NCI-H526 treated with DMSO at 0.1 percent for 48 hours (cell line): ENCODE results near the gene ADD2.
"Not testable (repeated sequence)": the region's sequence is repeated elsewhere in the genome, so short reads cannot be mapped to it uniquely, and the experiment has no call there.

Source experiments
- DNase-seq: peaks from one replicate; lab custom pipeline; 2025; lab: John Stamatoyannopoulos, UW

Gene ADD2

DNA sequence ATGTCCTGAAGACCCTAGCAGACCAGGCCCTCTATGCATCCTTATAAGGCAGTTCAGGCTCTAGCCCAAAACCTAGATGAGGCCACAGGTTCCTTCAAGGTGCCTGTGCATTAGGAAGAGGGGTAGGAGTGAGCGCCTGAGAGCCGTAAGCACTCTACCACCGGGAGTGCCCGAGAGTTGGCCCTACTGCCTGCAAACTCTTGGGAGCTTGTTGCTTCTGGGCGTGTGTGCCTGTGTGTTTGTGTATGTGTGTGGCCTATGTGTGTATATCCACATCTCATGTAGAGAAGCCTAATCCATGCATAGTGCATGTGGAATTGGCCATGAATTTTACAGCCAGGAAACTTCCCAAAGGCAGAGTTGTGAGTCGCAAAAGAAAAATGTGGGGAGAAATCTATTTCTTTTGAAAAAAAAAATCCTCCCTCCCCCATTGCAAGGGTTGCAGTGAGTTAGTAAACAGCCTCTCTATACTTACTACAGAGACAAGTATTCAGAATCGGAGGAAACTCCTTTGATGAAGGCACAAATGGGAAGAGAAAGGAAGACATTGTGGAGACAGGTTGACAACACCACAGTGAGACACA lies 96.8 kb downstream of the ADD2 start:
- no peak for DNase-seq

DNA sequence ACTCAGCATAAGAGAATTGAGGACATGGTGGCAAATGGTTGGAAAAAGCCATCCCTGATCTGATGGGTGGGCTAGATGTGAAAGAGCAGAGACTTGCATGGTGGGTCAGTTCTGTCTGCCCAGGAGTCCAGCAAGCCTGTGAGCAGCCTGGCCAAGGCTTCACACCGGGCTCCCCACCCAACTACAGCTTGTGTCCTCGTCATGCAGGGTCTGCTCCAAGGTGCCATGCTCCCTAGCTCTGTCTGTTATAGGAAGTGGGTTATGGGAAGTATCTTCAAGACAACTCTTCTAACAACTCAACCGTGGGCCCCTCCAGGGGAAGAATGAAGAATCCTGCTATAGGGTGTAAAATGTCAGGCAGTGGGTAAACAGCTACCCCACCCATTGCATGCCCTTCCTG lies 97.4 kb downstream of the ADD2 start:
- no peak for DNase-seq

DNA sequence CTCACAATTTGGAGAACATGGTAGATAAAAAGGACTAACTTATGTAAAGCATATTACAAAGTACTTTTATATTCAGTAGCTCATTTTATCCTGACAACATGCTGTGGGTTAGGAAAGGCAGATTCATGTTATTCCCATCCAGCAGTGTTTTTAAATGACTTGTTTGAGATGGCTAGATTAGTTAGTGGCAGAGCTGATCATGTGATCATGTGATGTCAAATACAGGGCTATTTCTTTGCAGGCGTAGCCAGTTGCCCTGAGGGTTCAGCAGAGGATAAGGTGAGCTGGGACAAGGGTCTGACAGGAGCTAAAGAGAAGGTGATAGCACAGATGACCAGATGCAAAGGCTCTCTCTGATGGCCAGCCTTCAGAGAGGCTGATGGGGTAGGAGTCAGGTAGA lies 97.8 kb downstream of the ADD2 start:
- no peak for DNase-seq

DNA sequence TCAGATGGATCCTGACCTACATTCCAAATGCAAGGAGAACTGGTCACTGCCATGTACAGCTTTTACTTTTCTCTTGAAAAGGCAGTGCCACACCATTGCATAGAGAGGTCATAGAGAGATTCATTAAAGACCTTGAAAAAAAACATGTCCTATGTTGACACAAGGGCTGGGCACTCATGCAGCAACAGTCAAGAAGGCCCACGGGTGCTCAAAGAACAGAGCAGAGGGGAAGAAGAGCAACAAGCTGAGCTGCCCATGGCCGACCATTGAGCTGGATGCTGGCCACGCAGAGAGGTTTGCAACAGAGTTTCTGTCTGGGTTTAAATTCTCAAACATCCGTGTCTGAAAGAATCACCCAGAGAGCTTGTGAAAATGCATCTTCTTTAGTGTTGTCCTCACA lies 99.1 kb downstream of the ADD2 start:
- DNase-seq, result no peak

DNA sequence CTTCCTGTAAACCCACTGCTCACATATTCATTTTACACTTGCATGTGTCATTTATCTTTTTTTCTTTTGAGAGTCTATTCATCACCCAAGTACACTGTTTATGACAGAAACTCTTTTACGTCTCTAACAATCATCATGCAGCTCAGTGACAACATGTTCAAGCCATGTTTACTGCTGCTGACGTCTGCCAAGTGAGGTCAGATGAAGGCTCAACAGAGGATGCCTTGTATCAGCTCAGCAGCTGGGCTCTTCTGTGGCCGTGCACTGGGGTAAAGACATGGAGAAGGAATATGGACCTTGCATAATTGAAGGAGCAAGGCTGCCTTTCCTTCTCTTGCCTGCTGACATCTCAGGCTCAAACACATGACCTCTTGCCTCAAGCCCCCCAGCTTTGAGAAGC lies 99.6 kb downstream of the ADD2 start:
- no peak for DNase-seq

DNA sequence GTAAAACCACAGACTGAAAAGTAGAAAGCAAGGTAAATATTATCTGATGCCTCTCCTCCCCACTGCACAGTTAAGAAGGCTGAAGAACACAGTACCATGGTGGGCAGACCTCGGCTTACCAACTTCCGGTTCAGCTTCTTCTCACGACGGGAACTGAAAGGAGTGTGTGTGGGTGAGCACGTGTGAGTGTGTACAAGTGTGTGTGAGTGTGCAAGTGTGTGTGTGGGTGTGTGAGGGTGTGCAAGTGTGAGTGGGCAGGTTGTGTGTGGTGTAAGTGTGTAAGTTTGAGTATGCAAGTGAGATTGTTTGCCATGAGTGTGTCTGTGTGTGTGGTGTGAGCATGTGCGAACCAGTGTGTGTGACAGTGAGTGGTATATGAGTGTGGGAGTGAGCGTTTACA lies 103.5 kb downstream of the ADD2 start:
- no peak for DNase-seq

DNA sequence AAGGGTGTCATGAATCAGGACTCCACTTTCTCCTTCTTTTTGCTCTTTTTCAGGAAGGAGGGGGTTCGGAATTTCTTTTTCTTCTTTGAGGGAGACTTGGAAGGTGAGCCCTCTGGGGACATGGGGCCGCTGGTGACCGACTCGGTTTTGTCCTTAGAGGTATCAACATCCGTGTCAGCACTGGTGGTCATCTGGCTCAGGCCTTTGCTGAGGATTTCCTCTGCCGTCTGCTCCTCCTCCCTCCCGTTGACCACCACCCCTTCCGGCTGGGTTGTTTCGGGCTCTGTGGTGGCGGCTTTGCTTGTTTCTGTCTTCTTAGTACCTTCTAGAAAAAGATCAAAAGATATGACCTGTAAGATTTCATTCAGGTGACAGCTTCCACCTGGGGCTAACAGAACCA lies 104.6 kb downstream of the ADD2 start:
- no peak for DNase-seq

DNA sequence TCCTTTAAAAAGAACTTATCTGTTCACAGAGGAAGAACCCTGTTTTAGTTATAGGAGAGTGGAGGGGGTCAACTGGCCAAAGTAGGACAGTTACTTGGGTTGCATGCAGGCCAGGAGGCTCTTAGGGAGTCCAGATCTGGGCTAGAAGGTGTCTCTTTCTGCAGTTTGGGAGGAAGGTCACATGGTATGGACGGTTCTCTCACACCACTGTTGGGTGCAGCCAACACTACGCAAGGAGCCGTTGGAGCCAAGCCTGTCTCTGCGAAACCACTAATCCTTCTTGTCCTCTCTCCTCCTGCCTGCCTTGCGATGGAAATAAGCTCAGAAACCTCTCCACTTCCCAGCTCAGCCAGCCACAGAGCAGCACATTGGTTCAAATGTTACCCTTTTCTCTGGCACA lies 108.4 kb downstream of the ADD2 start:
- no peak for DNase-seq

DNA sequence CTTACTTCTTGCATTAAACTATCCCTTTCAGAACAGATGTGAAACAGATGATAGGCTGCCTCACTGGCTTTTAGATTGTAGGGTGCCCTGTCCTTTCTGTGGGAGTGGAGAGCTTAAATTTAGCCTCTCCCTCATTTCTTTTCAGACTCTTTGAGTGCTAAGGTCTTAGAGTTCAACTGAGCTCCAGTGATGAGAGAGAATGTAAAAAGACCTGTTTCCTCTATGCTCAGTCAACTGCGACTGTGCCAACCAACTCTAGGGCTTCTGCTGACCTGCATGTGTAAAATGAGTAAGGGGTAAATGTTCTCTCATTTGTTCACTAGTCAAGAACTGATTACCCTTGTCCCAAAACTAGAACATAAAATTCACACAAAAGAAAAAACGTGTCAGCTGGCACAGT lies 109.5 kb downstream of the ADD2 start:
- no peak for DNase-seq

DNA sequence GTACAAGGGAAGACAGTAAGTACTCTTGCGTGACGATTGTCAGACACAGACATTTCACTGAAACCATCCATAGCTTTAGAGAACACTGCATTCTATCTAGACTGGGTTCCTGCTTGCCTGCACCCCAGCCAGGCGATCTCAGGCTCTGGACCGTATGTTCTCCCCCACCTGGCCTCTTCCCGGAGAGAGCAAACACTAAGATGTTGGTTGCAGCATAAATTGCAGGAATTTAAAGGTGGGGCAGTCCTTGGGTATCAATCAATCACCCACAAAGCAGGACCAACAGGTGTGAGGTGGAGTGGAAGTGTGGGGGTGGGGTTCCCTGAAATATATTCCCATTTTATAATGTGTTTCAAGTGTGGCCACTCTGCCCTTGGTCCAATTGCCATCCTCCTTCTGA lies 110.8 kb downstream of the ADD2 start:
- no peak for DNase-seq

DNA sequence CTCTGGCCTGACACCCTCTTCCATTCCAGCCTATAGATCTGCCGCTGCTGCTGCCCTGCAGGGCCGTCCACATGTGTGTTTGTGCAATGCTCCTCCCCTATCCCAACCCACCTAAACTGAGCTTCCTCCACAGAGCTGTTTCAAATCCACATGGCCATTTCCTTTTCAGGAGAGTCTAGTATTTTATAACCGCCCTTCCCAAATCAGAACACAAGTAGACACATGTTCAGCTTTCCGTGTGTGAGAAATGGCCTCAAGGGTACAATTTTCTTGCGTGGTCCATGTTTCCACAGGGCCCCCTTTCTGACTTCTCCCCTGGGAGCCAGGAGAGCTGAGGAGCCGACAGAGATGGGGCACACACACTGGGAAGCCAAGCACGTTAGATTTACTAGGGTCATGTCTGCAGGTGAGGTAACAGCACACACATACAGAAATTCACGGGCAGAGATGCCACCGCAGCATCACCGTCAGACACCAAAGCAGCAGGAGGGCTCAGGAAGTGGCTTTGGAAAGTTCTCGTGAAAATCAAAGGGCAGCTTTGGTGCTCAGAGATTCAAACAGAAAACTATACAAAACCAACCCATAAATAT lies 111.5 kb downstream of the ADD2 start:
- no peak for DNase-seq

DNA sequence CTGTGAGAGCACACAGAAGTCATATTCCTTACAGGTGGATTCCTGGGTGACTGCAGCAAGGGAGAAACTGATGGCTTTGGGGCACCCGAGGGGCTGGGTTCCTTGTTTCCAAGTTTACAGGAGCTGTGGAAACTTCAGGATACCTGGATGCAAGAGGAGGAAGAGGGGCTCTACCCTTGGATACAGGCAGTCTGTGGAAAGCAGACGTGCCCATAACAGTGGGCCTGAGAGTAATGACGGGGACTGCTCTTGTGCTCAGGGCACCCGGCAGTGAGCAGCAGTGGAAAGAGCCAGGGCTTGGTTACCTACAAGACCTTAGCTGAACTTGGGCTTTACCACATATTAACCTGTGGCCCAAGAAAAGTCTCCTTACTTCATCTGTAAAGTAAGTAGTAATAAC lies 112.2 kb downstream of the ADD2 start:
- DNase-seq, result no peak

DNA sequence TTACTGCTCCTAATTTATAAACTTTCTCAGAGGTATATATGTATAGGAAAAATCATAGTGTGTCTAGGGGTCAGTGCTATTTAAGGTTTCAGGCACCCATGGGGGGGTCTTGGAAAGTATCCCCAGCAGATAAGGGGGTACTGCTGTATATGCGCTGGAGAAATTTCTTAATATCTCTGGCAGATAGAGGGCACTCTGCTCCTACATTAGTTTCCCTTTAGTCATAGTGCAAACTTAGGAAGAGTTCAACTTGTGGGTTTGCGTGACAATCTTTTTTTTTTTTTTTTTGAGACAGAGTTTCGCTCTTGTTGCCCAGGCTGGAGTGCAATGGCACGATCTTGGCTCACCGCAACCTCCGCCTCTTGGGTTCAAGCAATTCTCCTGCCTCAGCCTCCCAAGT lies 112.8 kb downstream of the ADD2 start:
- DNase-seq, result not testable (repeated sequence)

DNA sequence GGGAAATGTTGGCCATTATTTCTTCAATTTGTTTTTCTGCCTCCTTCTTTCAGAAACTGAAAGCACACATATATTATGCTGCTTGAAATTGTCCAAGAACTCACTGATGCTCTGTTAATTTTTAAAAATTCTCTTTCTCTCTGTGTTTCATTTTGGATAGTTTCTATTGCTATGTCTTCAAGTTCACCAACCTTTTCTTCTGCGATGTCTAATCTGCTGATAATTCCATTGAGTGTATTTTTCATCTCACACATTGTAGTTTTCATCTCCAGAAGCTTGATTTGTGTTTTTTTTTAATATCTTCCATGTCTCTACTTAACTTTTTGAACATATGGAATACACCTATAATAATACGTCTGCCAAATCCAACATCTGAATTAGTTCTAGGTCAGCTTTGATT lies 116.3 kb downstream of the ADD2 start:
- DNase-seq, result no peak

DNA sequence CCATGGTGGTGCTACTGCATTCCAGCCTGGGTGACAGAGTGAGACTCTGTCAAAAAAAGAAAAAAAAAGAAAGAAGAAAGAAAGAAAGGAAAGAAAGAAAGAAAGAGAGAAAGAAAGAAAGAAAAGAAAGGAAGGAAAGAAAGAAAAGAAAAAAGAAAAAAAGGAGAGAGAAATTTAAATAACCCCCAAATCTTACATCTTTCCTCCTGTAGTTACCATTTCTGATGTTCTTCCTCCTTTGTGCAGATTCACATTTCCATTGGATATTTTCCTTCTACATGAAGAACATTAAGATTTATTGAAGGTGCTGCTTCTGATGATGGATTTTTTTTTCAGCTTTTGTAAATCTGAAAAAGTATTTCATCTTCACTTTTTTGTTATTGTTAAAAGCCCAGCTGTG lies 117.0 kb downstream of the ADD2 start:
- DNase-seq, result no peak

DNA sequence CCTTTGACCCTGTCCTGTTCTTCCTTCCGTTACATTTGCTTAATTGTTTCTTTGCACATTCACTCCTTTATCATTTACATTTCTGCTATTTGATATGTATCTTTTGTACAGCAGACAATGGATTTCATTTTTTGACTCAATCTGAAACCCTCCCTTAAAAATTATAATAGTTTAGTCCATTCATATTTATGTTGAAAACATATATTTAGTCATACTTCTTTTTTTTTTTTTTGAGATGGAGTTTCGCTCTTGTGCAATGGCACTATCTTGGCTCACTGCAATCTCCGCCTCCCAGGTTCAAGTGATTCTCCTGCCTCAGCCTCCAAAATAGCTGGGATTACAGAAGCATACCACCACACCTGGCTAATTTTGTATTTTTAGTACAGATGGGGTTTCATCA lies 119.0 kb downstream of the ADD2 start:
- no peak for DNase-seq

DNA sequence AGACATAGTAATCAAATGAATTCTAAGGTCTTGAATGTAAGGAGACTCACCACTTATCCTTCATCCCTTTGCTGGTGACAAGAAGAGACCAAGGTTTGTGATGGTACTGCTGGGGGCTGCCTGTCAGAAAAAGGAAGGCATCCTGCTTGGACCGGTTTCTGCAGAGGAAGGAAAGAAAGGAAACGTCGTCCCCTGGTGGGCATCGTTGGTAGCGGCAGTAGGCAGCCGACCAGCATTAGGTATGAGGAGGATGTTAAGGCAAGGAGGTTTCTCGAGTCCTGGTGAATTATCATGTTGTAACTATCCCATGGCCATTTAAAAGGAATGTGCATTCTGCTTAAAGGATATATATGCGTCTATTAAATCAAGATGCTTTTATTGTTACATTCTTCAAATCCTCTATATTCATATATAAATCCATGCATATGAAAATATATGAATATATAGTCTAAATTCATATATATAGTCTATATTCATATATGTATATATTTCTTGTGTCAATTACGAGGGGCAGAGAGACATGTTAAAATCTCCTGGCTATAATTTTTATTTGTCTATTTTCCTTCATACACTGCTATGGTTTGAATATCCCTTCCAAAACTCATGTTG lies 120.0 kb downstream of the ADD2 start:
- peak; percentile 36 for DNase-seq

DNA sequence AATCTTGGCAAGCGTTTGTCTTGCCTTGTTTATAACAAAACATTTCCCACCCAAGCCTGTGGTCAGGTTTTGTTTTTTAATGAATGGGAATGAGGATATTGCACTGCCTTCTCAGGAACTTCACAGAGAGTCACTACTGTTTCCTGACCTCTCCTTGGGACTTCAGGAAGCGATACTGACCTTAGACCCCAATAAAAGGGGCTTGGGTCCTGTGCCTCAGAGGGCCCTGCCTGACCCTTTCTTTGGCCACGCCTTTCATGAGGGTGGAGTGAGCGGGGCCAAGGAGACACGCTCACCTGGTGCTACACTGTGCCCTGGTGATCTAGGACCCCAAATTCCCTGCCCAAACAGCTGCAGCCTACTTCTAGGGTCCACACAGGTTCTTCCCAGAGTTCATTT lies 121.6 kb downstream of the ADD2 start:
- DNase-seq, result no peak

DNA sequence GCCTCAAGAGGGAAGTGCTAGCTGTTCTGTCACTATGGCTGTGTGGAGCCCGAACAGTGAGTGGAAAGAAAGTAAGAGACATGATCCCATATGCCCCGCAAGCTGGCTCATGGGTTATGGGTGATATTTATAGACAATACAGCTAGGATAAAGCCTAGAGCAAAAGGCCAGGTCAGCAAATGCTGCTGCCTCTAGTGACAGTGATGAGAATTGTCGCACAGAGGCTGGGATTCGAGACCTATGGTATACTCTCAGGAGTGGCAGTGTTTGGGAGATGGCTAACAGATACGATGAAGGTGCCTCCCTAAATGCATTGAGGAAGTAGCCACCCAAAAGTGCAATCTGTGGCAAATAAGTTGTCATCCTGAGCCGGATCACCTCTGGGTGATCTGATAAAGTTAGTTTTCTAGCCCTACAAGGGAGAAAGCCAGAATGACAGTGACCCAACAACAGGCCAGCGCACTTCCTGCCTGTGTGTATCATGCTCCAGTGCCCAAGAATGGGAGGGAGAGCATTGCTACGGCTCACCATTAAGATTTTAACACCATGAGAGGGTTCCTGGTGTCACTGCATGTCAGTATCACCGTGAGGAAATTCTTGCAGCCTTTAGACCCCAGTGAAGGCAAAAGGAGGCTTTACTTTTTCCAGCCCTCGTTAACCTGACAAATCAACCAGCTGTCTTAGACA lies 122.1 kb downstream of the ADD2 start:
- no peak for DNase-seq

DNA sequence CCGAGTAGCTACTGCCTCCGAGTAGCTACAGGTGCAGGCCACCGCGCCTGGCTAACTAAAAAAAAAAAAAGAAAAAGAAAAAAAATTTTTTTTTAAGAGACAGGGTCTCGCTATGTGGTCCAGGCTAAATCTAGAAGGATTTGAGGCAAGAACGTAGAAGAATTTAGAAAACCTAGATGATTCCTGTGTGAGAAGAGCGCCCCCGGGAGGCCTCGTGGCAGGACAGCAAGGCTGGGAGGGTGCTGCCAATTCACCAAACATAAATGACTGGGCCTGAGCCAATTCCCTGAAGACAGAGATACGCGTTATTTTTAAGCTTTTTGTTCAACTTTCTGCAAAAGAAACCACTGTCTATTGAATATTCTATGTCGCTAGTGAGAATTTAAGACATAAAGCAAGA lies 124.3 kb downstream of the ADD2 start:
- peak; percentile 12 for DNase-seq

DNA sequence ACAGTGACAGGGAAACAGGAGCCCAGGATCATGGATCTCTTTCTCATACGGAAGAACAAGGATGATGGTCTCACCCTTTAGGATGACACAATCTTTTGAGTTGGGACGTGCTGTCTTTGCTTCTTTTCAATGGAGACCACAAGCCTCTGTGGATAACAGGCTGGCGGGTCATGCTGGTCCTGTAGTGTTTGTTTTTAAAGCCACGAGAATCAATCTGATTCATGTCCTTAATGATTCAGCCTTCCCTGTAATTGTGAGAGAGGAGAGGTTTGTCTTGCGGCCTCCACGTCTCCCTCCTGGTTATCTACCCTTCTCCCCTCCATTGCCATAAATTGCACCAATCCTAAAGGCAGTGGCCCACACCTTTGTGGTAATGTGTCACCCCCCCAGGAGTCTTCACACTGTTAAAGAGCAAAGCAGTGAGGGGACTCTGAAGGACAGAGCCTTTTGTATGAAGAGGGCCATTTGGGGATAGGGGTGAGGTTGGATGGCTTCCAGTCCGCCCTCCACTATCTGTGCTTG lies 126.7 kb downstream of the ADD2 start:
- no peak for DNase-seq

DNA sequence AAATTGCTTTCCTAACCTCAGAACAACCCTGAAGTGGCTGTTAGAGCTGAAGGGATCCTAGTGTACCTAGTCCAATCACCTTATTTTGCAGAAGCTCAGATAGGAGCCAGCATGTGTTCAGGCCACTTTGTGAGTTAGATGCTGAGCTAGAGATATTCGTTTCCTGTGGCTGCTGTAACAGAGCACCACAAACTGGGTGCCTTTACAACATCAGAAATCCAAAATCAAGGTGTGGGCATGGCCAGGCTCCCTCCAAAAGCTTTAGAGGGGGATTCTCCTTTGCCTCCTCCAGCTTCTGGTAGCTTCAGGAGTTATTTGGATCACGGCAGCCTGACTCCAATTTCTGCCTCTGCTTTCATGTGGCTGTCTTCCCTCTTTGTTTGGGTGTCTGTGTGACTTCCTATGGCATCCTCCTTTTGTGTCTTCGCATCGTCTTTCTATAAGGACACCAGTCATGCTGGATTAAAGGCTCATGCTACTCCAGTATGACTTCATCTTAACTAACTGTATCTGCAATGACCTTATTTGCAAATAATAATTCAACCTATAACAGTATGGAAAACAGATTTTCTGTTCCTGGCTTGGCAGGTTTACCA lies 128.1 kb downstream of the ADD2 start:
- no peak for DNase-seq

DNA sequence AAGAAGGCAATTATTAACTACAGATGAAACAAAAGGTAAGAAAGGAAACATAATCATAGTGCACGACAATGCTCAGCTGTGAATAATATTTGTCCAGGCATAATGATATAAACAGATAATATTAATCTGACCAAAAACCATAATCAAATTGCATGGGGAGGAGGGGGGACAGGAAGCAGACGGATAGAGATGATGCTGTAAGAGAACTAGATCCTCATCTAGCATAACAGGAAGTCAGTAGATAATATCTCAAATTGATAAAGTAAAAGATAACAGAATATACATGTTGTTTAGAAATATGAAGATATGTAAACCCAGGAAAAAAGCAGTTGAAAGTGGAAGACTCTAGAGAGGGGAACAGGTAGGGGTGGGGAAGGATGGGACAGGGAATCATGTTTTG lies 129.4 kb downstream of the ADD2 start:
- DNase-seq, result no peak
